Stomach (tissue), 9 donors: Measurements from ENCODE around the gene UNC119B. TPM values are rescaled to one million over a fixed set of nuclear protein-coding genes. Genes with fewer than 3 reads are reported as not detected.
A peak's percentile ranks its signal among the peaks of the same experiment; 100 is the strongest.

Experiments used
- DNase-seq, 2 donors: peaks; one replicate each; pipeline versions ENCODE4 v3.0.0 to v3.0.0-alpha.2; 2013 to 2019
- H3K27ac ChIP-seq, 5 donors: fragments of 200-600 bp in 4 of 5; sonication (generic) in 4 of 5; one replicate each; pipeline ENCODE4 v1.5.1; 2013 to 2019; ENCODE audit warnings: mild to moderate bottlenecking in 1 of 5, moderate library complexity in 1 of 5
- H3K27me3 ChIP-seq, 3 donors: fragments of 200-600 bp; sonication (generic); one replicate each; pipeline ENCODE4 v1.5.1; 2017 to 2019; ENCODE audit warnings: mixed run types in 1 of 3
- H3K36me3 ChIP-seq, 4 donors: fragments of 200-600 bp; sonication (generic); 1 replicate in 3 of 4; 2 replicates in 1 of 4; pipeline ENCODE4 v1.5.1; 2016 to 2019
- H3K4me1 ChIP-seq, 4 donors: fragments of 200-600 bp; sonication (generic); one replicate each; pipeline ENCODE4 v1.5.1; 2016 to 2019
- H3K4me3 ChIP-seq, 4 donors: fragments of 200-600 bp; sonication (generic) in 3 of 4; one replicate each; pipeline ENCODE4 v1.5.1; 2016 to 2019; ENCODE audit warnings: mild to moderate bottlenecking in 1 of 4
- H3K9me3 ChIP-seq, 4 donors: fragments of 200-600 bp; sonication (generic); one replicate each; pipeline ENCODE4 v1.5.1; 2016 to 2019
- EP300 ChIP-seq: sonication (generic); formaldehyde crosslinking; IDR thresholded peaks from one replicate; pipeline ENCODE4 v1.6.1; 2017; ENCODE audit warnings: antibody characterized with exemption
- POLR2A ChIP-seq, 4 donors: fragments of 450-650 bp; IDR thresholded peaks; one replicate each; pipeline ENCODE4 v1.6.1; 2016; ENCODE audit warnings: antibody characterized with exemption in 4 of 4, control low read depth in 2 of 4, mild to moderate bottlenecking in 1 of 4, moderate library complexity in 1 of 4
- POLR2AphosphoS5 ChIP-seq, 3 donors: sonication (generic); formaldehyde crosslinking; IDR thresholded peaks; one replicate each; pipeline ENCODE4 v1.6.1; 2016; ENCODE audit warnings: antibody characterized with exemption in 3 of 3
- WGBS, 5 donors: extraction: QIAGEN DNeasy Blood & Tissue Kit in 3 of 5; methylation state at CpG; one replicate each; pipeline versions ENCODE4 v1.1.5 to v1.1.7; 2013 to 2018; 5-methylcytosine and 5-hydroxymethylcytosine counted together
- intact Hi-C: fragments of 100-400 bp; cut with DNase I; formaldehyde crosslinking; loops from one replicate; pipeline ENCODE4 v1.15.1; 2023; ENCODE audit warnings: low total_unique reads
- polyA plus RNA-seq, 3 donors: library from polyadenylated mRNA; stranded (reverse); fragments of 200-250 nt; gene quantifications; one replicate each; pipeline ENCODE4 v1.2.3, GENCODE V29; 2013
- total RNA-seq, 5 donors: library from RNA; depleted of rRNA; stranded (reverse); fragments of >200 nt; gene quantifications; one replicate each; pipeline versions ENCODE4 v1.1.0 to v1.2.3, GENCODE V29; 2014 to 2016
- TF ChIP-seq, protein P1 (sequence below), 7 experiments: fragments of 450-650 bp in 4 of 7; fragments of 200-600 bp in 3 of 7; sonication (generic) in 3 of 7; IDR thresholded peaks; one replicate each; pipeline ENCODE4 v1.5.1; 2016 to 2019; ENCODE audit warnings: antibody characterized with exemption in 7 of 7, control low read depth in 2 of 7, mild to moderate bottlenecking in 1 of 7
- donor health status: healthy with polysubstance abuse.
- donor health status: Bipolar disorder and iron deficiency.
- donor health status: healthy.

UNC119B gene
- total and polyA plus RNA-seq, 8 donors = 8.2 to 26.8 (median 15.1) TPM

DNA sequence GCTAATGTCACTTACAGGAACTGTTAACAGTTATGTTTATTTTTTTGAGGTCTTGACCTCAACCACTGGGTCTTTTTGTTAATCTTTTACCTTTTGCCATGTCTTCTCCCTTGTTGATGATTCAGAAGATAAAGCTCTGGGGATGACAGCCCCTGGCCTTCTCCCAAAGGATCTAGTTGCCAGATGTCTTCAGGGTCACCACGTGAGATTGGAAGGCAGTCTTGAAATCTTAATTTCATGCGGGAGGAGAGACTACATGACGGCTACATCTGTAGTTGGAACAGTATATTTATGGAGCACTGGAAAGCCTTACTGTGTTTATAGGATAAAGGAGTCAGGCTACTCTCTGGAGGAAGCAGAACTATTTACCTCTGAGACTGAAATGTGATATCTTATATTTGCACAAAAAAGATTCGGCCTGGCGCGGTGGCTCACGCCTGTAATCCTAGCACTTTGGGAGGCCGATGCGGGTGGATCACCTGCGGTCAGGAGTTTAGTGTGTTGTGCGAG, 17.7 kb upstream of the UNC119B start:
- Histone ChIP-seq H3K36me3 (peaks cover 35 to 48% (median 41%) of the 10 kb centered on the region in 4 donors), H3K4me1 (peaks cover 46 to 59% (median 52%) of the 10 kb centered on the region in 4 donors), H3K9me3 (no peaks in the 10 kb centered on the region), H3K27ac (peak overlapping the region in 4 of 5 donors; percentile 16 to 65 (median 18)), H3K27me3 (no peaks in the 10 kb centered on the region), H3K4me3 (no peak overlapping the region)
- intact Hi-C loops = no loop called here
- peak in 1 of 2 donors; percentile 37 for DNase-seq
- TF ChIP-seq, protein P1, sequence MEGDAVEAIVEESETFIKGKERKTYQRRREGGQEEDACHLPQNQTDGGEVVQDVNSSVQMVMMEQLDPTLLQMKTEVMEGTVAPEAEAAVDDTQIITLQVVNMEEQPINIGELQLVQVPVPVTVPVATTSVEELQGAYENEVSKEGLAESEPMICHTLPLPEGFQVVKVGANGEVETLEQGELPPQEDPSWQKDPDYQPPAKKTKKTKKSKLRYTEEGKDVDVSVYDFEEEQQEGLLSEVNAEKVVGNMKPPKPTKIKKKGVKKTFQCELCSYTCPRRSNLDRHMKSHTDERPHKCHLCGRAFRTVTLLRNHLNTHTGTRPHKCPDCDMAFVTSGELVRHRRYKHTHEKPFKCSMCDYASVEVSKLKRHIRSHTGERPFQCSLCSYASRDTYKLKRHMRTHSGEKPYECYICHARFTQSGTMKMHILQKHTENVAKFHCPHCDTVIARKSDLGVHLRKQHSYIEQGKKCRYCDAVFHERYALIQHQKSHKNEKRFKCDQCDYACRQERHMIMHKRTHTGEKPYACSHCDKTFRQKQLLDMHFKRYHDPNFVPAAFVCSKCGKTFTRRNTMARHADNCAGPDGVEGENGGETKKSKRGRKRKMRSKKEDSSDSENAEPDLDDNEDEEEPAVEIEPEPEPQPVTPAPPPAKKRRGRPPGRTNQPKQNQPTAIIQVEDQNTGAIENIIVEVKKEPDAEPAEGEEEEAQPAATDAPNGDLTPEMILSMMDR (IDR thresholded peaks at IDR 0.05) = no peak
- TF ChIP-seq POLR2AphosphoS5 (IDR thresholded peaks at IDR 0.05) (no peak), EP300 (no peak), POLR2A (IDR thresholded peaks at IDR 0.05) (no peak)
- WGBS, 5 donors = 26 to 53% (median 47%) methylated on average over 11 of the region's 11 CpGs

DNA sequence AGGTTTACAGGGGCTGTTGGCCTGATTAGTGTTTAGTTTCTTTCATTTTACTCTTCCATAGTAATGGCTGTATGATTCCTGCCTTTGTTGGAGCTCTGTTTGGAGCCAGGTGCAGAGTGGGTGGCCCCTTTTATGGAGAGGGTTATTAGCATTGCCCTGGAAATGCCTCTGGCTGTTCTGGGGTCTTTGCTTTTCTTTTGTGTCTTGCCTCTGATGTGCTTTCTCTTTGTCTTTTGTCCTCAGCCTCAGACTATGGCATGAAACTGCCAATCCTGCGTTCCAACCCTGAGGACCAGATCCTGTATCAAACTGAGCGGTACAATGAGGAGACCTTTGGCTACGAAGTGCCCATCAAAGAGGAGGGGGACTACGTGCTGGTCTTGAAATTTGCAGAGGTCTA, 16.4 kb upstream of the UNC119B start:
- Histone ChIP-seq H3K27me3 (no peaks in the 10 kb centered on the region), H3K9me3 (no peaks in the 10 kb centered on the region), H3K4me3 (no peak overlapping the region), H3K27ac (no peak overlapping the region), H3K4me1 (peaks cover 37 to 50% (median 42%) of the 10 kb centered on the region in 4 donors), H3K36me3 (peaks cover 35 to 61% (median 54%) of the 10 kb centered on the region in 4 donors)
- no peak for TF ChIP-seq EP300
- TF ChIP-seq POLR2AphosphoS5 (IDR thresholded peaks at IDR 0.05) = no peak
- TF ChIP-seq, protein P1 (IDR thresholded peaks at IDR 0.05) = no peak
- no peak for TF ChIP-seq POLR2A (IDR thresholded peaks at IDR 0.05)
- no peak for DNase-seq
- intact Hi-C loops = no loop called here
- 88 to 98% (median 95%) methylated on average over 4 of the region's 4 CpGs for WGBS, 5 donors

DNA sequence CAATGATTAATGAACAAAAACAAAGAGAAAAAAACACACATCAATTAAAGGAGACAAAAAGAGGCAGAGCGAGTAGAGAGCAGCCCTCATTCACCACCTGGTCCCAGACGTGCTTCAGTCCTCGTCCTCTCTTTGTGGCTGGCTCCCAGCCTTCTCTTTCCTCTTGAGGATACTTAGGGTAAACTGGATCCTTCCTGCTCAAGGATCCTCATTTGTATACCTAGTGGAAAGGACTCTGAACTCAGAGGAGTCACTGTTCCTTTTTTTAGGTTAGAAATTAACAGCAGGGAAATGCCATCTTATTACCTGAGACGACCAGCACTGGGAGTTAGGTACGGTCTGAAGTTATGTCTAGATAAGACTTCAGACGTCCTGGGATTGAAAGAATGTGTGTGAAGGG, 13.6 kb upstream of the UNC119B start:
- H3K4me3 ChIP-seq = no peak overlapping the region
- intact Hi-C loops = no loop called here
- no peak overlapping the region for H3K27ac ChIP-seq
- no peaks in the 10 kb centered on the region for H3K9me3 ChIP-seq
- DNase-seq = no peak
- peaks cover 40 to 89% (median 82%) of the 10 kb centered on the region in 4 donors for H3K36me3 ChIP-seq
- WGBS, 5 donors = 57 to 74% (median 70%) methylated on average over 6 of the region's 6 CpGs
- peaks cover 17 to 41% (median 38%) of the 10 kb centered on the region in 4 donors for H3K4me1 ChIP-seq
- TF ChIP-seq EP300 (no peak), POLR2A (IDR thresholded peaks at IDR 0.05) (no peak), POLR2AphosphoS5 (IDR thresholded peaks at IDR 0.05) (no peak)
- TF ChIP-seq, protein P1 (IDR thresholded peaks at IDR 0.05) = no peak
- no peaks in the 10 kb centered on the region for H3K27me3 ChIP-seq

DNA sequence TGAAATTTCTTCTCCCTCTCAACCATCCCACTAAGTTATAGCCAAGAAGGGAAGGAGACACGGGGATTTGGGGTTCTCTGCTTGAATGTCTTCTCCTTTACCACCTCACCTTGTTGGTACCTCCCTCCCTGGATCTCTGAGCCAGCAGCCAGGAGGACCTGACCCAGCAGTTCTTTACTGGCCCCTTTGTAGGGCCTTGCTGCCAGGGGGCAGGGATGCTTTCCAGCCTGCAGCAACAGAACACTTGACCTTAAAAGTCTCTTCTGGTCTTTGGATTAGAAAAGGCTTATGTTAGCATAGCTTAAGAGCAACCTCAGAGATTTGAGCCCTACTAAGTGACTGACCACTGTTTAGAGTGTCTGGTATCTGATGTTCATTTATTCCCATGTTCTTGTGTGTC, 12.9 kb upstream of the UNC119B start:
- H3K36me3 ChIP-seq = peaks cover 40 to 96% (median 89%) of the 10 kb centered on the region in 4 donors

More for the DNA sequence above, 12.9 kb upstream of the UNC119B start:
- H3K27me3 ChIP-seq = no peaks in the 10 kb centered on the region
- peak overlapping the region in 2 of 5 donors; percentile 1 to 24 for H3K27ac ChIP-seq
- no peaks in the 10 kb centered on the region for H3K9me3 ChIP-seq
- H3K4me1 ChIP-seq = peaks cover 10 to 38% (median 37%) of the 10 kb centered on the region in 4 donors
- intact Hi-C loops = no loop called here
- WGBS, 5 donors = 80 to 93% (median 90%) methylated on average over 1 of the region's 1 CpG
- H3K4me3 ChIP-seq = no peak overlapping the region
- DNase-seq = no peak
- TF ChIP-seq POLR2AphosphoS5 (IDR thresholded peaks at IDR 0.05) = no peak
- no peak for TF ChIP-seq POLR2A (IDR thresholded peaks at IDR 0.05)
- TF ChIP-seq, protein P1 (IDR thresholded peaks at IDR 0.05) = no peak
- no peak for TF ChIP-seq EP300
